Natural killer cell (primary cell): Measurements from ENCODE around the gene TBC1D23. TPM values are rescaled to one million over a fixed set of nuclear protein-coding genes. Genes with fewer than 3 reads are reported as not detected.

Experiments
- ATAC-seq, 3 donors: fragments of 150-1000 bp in 2 of 3; fragments of 200-7000 bp in 1 of 3; cut with Tn5 transposase; 1 replicate in 1 of 3; 2 replicates in 2 of 3; pipeline ENCODE4 v1.10.0; 2021; ENCODE audit warnings: mild to moderate bottlenecking in 2 of 3, moderate library complexity in 2 of 3
- DNase-seq, 2 donors: peaks; one replicate each; pipeline versions ENCODE4 v3.0.0 to v3.0.0-alpha.2; 2013 to 2021; ENCODE audit warnings: mixed read lengths in 1 of 2
- H3K27ac ChIP-seq: one replicate; pipeline ENCODE4 v1.5.1; 2013; ENCODE audit warnings: mild to moderate bottlenecking, low read length
- H3K27me3 ChIP-seq: one replicate; pipeline ENCODE4 v1.6.1; 2013; ENCODE audit warnings: low read length; ENCODE audit not compliant: control insufficient read depth, insufficient read depth
- H3K36me3 ChIP-seq: one replicate; pipeline ENCODE4 v1.6.1; 2013; ENCODE audit warnings: low read length; ENCODE audit not compliant: control insufficient read depth, insufficient read depth
- H3K4me1 ChIP-seq: one replicate; pipeline ENCODE4 v1.6.1; 2013; ENCODE audit warnings: low read length; ENCODE audit not compliant: control insufficient read depth, insufficient read depth
- H3K4me3 ChIP-seq: one replicate; pipeline ENCODE4 v1.5.1; 2013; ENCODE audit warnings: low read length
- H3K9me3 ChIP-seq: one replicate; pipeline ENCODE4 v1.6.1; 2013; ENCODE audit warnings: low read length; ENCODE audit not compliant: control insufficient read depth, insufficient read depth
- H3K27ac Mint-ChIP-seq, 2 donors: one replicate each; pipeline ENCODE4 v1.8.0; 2022; ENCODE audit warnings: mild to moderate bottlenecking in 2 of 2, mixed read lengths in 2 of 2, moderate library complexity in 1 of 2
- H3K27me3 Mint-ChIP-seq, 2 donors: one replicate each; pipeline ENCODE4 v1.8.0; 2022; ENCODE audit warnings: low read depth in 2 of 2, mixed read lengths in 2 of 2
- H3K36me3 Mint-ChIP-seq: one replicate; pipeline ENCODE4 v1.8.0; 2022; ENCODE audit warnings: mixed read lengths
- H3K4me1 Mint-ChIP-seq, 2 donors: one replicate each; pipeline ENCODE4 v1.8.0; 2022; ENCODE audit warnings: mixed read lengths in 2 of 2
- H3K4me3 Mint-ChIP-seq: one replicate; pipeline ENCODE4 v1.8.0; 2022; ENCODE audit warnings: mild to moderate bottlenecking, moderate library complexity, mixed read lengths
- H3K9me3 Mint-ChIP-seq, 2 donors: one replicate each; pipeline ENCODE4 v1.8.0; 2022; ENCODE audit warnings: mixed read lengths in 2 of 2
- CTCF ChIP-seq: fragments of 200-600 bp; IDR thresholded peaks from one replicate; pipeline ENCODE4 v1.8.0; 2022; ENCODE audit warnings: antibody characterized with exemption
- WGBS: methylation state at CpG from one replicate; pipeline ENCODE4 v1.1.7; 2013; ENCODE audit warnings: missing lambda C conversion rate; ENCODE audit not compliant: insufficient coverage; 5-methylcytosine and 5-hydroxymethylcytosine counted together
- intact Hi-C: fragments of 100-400 bp; cut with micrococcal nuclease; formaldehyde crosslinking; loops from one replicate; pipeline ENCODE4 v1.14.2; 2022
- total RNA-seq, 4 donors: library from RNA; stranded (reverse); fragments of 120-200 nt in 1 of 4; gene quantifications; one replicate each; pipeline versions ENCODE4 v1.2.3 to v1.2.4, GENCODE V29; 2013 to 2022

The TBC1D23 gene
- total RNA-seq, 3 donors from 2014 or later (not counting 1 experiment from before 2014, with no cell fraction given), result 38.8 to 50.3 (median 45.4) TPM

- Mint-ChIP-seq H3K27me3 (no peaks in the 10 kb centered on the region), H3K4me3 (no peak overlapping the region), H3K4me1 (peaks cover 8 to 14% of the 10 kb centered on the region in 2 donors), H3K9me3 (no peaks in the 10 kb centered on the region), H3K27ac (no peak overlapping the region), H3K36me3 (peaks cover 8% of the 10 kb centered on the region)
- H3K36me3 ChIP-seq, result no peaks in the 10 kb centered on the region
- H3K27me3 ChIP-seq, result no peaks in the 10 kb centered on the region
- no peak overlapping the region for H3K27ac ChIP-seq
- TF ChIP-seq CTCF, result no peak
- WGBS, result 96% methylated on average over 5 of the region's 5 CpGs
- peaks cover 17% of the 10 kb centered on the region for H3K4me1 ChIP-seq
- H3K4me3 ChIP-seq, result no peak overlapping the region
- no peaks in the 10 kb centered on the region for H3K9me3 ChIP-seq
- DNase-seq (no peak), ATAC-seq (no peak)
- intact Hi-C loops, result no loop called here
Observed at GRCh38 chr3:100330651-100331050, 69.9 kb downstream of the TBC1D23 start.

- no peak for ATAC-seq
- H3K27ac ChIP-seq, result no peak overlapping the region
- Mint-ChIP-seq H3K36me3 (peaks cover 8% of the 10 kb centered on the region), H3K27me3 (no peaks in the 10 kb centered on the region), H3K9me3 (no peaks in the 10 kb centered on the region), H3K4me3 (no peak overlapping the region), H3K4me1 (peaks cover 8 to 20% of the 10 kb centered on the region in 2 donors), H3K27ac (no peak overlapping the region)
- no peaks in the 10 kb centered on the region for H3K36me3 ChIP-seq
- peaks cover 21% of the 10 kb centered on the region for H3K4me1 ChIP-seq
- no peaks in the 10 kb centered on the region for H3K9me3 ChIP-seq
- DNase-seq, result no peak
- no peak for TF ChIP-seq CTCF
- no peaks in the 10 kb centered on the region for H3K27me3 ChIP-seq
- intact Hi-C loops, result no loop called here
- 96% methylated on average over 4 of the region's 4 CpGs for WGBS
- H3K4me3 ChIP-seq, result no peak overlapping the region
Observed at GRCh38 chr3:100331660-100332059, 70.9 kb downstream of the TBC1D23 start.

DNA sequence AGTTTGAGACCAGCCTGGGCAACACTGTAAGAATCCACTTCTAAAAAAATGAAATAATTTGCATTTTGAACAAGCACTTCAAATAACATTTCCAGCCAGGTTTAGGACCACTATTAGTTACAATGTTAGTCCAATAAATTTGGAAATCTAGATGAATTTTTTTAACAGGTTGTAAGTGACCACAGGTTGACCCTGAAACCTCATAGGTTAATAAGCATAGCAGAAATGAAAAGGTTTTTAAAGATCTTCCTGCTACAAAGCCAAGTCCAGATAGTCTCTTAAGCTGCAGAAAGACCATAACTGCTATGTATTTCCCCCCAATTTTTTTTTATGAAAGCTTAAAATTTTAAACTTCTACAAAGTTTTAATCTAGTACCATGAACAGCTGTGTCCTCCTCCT is 72.3 kb downstream of the TBC1D23 start:
- Mint-ChIP-seq H3K9me3 (no peaks in the 10 kb centered on the region), H3K4me3 (peak overlapping the region; percentile 66), H3K4me1 (peaks cover 8 to 21% of the 10 kb centered on the region in 2 donors), H3K36me3 (no peaks in the 10 kb centered on the region), H3K27ac (peak overlapping the region in 1 of 2 donors; percentile 45), H3K27me3 (no peaks in the 10 kb centered on the region)
- Histone ChIP-seq H3K4me1 (peaks cover 21% of the 10 kb centered on the region), H3K36me3 (no peaks in the 10 kb centered on the region), H3K9me3 (no peaks in the 10 kb centered on the region), H3K4me3 (no peak overlapping the region), H3K27me3 (no peaks in the 10 kb centered on the region), H3K27ac (no peak overlapping the region)
- ATAC-seq, result no peak
- TF ChIP-seq CTCF, result no peak
- no peak for DNase-seq
- intact Hi-C loops, result no loop called here

- Mint-ChIP-seq H3K4me1 (peaks cover 8 to 27% of the 10 kb centered on the region in 2 donors), H3K27ac (peak overlapping the region; percentile 45 to 88), H3K27me3 (no peaks in the 10 kb centered on the region), H3K4me3 (peak overlapping the region; percentile 66), H3K36me3 (no peaks in the 10 kb centered on the region), H3K9me3 (no peaks in the 10 kb centered on the region)
- 38% methylated on average over 14 of the region's 14 CpGs for WGBS
- DNase-seq (no peak), ATAC-seq (peak in 2 of 3 donors; percentile 10 to 13)
- no peaks in the 10 kb centered on the region for H3K36me3 ChIP-seq
- peaks cover 21% of the 10 kb centered on the region for H3K4me1 ChIP-seq
- H3K27ac ChIP-seq, result peak overlapping the region; percentile 62
- peak overlapping the region; percentile 67 for H3K4me3 ChIP-seq
- intact Hi-C loops, result loop anchor here (1.0 kb wide), 1 partner anchor 67 kb away; the partner anchor contains the start of genes LNP1 and TOMM70
- no peaks in the 10 kb centered on the region for H3K9me3 ChIP-seq
- TF ChIP-seq CTCF, result no peak
- no peaks in the 10 kb centered on the region for H3K27me3 ChIP-seq
Observed at GRCh38 chr3:100333970-100334487, 73.2 kb downstream of the TBC1D23 start.
